C4-2B (cell line): ENCODE data around the gene INPP5K.

Experiments used
- H3K27ac ChIP-seq: fragments of 450-650 bp; 2 replicates; pipeline ENCODE4 v1.5.1; 2017
- ZFX ChIP-seq: fragments of 450-650 bp; IDR thresholded peaks from 2 replicates; pipeline ENCODE4 v1.6.1; 2017
- TF ChIP-seq, protein P1 (sequence below): fragments of 450-650 bp; conservative IDR thresholded peaks from 2 replicates; pipeline ENCODE4 v1.5.1; 2017; ENCODE audit warnings: mild to moderate bottlenecking

The INPP5K gene

DNA sequence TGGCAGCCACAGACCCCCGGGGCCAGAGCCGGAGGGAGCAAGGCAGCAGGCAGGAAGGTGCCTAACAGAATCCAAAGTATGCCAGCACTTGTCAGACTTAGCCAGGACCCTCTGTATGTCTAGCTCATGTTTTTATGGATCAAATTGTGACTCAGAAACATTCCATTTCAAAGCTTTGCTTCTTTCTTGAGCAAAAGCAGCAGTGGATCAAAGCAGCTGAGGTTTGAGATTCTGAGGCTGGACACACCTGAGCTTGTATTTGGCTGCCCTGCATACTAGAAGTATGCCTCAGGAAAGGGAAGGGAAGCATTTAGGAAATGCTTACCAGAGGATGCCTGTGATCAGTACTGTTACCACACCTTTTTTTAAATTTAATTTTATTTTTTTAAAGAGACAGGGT, 18.2 kb downstream of the INPP5K start:
- H3K27ac ChIP-seq, result no peak overlapping the region
- TF ChIP-seq ZFX, result no peak
- TF ChIP-seq, protein P1, sequence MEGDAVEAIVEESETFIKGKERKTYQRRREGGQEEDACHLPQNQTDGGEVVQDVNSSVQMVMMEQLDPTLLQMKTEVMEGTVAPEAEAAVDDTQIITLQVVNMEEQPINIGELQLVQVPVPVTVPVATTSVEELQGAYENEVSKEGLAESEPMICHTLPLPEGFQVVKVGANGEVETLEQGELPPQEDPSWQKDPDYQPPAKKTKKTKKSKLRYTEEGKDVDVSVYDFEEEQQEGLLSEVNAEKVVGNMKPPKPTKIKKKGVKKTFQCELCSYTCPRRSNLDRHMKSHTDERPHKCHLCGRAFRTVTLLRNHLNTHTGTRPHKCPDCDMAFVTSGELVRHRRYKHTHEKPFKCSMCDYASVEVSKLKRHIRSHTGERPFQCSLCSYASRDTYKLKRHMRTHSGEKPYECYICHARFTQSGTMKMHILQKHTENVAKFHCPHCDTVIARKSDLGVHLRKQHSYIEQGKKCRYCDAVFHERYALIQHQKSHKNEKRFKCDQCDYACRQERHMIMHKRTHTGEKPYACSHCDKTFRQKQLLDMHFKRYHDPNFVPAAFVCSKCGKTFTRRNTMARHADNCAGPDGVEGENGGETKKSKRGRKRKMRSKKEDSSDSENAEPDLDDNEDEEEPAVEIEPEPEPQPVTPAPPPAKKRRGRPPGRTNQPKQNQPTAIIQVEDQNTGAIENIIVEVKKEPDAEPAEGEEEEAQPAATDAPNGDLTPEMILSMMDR, result no peak

GRCh38 chr17:1497831-1498230, 18.6 kb downstream of the INPP5K start:
- H3K27ac ChIP-seq, result no peak overlapping the region
- TF ChIP-seq, protein P1, result no peak
- TF ChIP-seq ZFX, result no peak

- TF ChIP-seq ZFX, result no peak
- TF ChIP-seq, protein P1, result no peak
- H3K27ac ChIP-seq, result no peak overlapping the region
Observed at GRCh38 chr17:1496869-1497268, 19.5 kb downstream of the INPP5K start.

- H3K27ac ChIP-seq, result no peak overlapping the region
- TF ChIP-seq ZFX, result no peak
- TF ChIP-seq, protein P1, result no peak
Observed at GRCh38 chr17:1495265-1495989, 21.0 kb downstream of the INPP5K start.

DNA sequence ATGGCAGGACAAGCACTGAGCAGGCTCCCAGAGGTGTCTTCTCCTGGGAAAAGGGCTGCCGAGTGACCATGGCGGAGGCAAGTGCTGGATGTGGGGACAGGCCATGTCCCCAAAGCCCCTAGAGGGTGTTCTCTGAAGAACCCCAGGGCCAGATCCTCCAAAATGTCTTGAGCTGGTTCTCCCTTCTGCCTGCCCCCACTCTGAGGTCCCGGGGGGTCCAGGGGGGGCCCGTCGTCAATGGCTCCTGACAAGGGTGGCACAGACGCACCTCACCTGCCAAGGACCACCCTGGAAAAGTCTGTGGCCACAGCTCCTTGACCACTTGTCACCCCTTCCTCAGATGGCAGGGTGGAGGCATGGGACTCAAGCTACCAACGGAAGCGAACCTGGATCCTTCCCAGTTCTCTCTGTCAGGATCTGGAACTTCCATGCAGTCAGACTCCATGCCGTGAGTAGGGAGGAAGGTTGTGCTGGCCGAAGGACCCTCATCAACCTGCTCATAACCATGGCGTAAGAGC, 21.6 kb downstream of the INPP5K start:
- no peak for TF ChIP-seq ZFX
- TF ChIP-seq, protein P1, result no peak
- no peak overlapping the region for H3K27ac ChIP-seq

DNA sequence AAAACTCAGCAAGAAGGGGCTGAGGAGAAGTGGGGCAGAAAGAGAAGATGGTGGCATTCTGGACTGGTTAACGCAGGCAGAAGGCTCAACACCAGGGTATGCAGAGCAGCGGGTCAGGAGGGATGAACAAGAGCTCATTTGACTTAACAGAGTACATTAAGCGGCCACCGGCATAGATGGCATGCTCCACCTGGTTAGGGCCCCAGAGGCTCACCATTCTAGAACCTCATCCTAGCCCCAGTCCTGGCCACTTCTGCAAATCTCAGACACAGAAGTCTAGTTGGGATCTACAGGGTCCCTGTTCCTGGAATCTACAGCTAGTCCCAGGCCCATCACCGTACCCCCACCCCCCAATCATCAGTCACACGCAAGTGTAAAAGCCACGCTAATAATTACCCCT, 22.2 kb downstream of the INPP5K start:
- TF ChIP-seq, protein P1, result no peak
- no peak for TF ChIP-seq ZFX

DNA sequence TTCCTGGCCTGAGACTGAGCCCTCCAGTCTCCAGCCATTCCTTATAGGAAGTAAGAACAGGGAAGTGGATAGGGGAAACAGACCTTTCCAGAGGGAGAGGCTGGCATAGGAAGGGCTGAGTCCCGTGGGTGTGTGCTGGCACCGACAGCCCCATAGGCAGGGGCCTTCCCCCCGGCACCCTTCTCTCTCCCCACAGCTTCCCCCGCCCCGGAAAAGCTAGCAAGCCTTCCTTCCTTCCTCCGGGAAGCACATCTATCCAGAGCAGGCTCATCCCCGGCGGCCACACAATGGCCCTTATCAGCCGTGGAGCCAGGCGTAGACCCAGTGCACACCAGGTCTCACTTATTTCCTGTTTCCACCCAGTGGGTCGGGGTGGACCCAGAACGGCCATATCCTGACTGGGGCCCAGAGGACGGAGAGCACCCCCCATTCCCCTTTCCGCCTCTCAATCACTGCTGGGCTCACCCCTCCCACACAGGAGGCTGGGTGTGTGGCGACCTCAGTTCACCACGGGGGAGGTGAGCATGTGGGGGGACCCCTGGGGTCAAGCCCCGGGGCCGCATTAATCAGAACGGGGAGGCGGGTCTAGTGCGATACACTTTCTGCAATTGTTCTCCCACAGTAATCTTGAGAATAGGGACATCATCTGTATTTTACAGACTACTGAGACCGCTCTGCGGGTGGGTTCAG, 23.0 kb downstream of the INPP5K start:
- no peak overlapping the region for H3K27ac ChIP-seq
- TF ChIP-seq, protein P1, result no peak
- no peak for TF ChIP-seq ZFX

More for the DNA sequence above, 22.2 kb downstream of the INPP5K start:
- H3K27ac ChIP-seq, result no peak overlapping the region
